Measurements from ENCODE around the gene EBP.

The EBP gene

DNA sequence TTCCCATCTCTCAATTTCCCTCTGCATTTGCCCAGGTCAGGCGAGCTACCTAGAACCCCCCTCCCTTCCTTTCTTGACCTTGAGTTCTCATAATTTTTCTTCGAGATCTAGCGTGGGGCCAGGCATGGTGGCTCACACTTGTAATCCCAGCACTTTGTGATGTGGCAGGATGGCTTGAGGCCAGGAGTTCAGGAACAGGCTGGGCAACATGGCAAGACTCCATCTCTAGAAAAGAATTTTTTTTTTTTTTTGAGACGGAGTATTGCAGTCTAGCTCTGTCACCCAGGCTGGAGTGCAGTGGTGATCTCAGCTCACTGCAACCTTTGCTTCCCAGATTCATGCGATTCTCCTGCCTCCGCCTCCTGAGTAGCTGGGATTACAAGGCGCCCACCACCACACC is 17.3 kb upstream of the EBP start:
- no peak for DNase-seq (ENCODE audit: low read depth)
- TF ChIP-seq, protein P1, sequence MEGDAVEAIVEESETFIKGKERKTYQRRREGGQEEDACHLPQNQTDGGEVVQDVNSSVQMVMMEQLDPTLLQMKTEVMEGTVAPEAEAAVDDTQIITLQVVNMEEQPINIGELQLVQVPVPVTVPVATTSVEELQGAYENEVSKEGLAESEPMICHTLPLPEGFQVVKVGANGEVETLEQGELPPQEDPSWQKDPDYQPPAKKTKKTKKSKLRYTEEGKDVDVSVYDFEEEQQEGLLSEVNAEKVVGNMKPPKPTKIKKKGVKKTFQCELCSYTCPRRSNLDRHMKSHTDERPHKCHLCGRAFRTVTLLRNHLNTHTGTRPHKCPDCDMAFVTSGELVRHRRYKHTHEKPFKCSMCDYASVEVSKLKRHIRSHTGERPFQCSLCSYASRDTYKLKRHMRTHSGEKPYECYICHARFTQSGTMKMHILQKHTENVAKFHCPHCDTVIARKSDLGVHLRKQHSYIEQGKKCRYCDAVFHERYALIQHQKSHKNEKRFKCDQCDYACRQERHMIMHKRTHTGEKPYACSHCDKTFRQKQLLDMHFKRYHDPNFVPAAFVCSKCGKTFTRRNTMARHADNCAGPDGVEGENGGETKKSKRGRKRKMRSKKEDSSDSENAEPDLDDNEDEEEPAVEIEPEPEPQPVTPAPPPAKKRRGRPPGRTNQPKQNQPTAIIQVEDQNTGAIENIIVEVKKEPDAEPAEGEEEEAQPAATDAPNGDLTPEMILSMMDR (IDR thresholded peaks at IDR 0.05; ENCODE audit: insufficient read depth, low read depth, low read length, missing control alignments) = no peak
- no peak overlapping the region for H3K4me3 ChIP-seq (ENCODE audit: low read depth, low read length)

DNA sequence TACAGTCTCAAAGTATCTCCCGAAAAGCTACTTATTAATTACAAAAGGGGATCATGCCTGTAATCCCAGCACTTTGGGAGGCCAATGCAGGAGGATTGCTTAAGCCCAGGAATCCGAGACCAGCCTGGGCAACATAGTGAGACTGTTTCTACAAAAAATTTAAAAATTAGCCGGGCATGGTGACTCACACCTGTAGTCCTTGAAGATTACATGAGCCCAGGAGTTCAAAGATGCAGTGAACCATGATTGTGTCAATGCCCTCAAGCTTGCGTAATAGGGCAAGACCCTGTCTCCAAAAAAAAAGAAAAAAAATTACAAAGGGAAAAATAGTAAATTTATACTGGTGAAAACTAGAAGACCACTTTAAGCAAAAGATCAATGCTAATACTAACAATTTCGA is 16.1 kb upstream of the EBP start:
- DNase-seq (ENCODE audit: low read depth) = no peak
- TF ChIP-seq, protein P1 (IDR thresholded peaks at IDR 0.05; ENCODE audit: insufficient read depth, low read depth, low read length, missing control alignments) = no peak
- no peak overlapping the region for H3K4me3 ChIP-seq (ENCODE audit: low read depth, low read length)

DNA sequence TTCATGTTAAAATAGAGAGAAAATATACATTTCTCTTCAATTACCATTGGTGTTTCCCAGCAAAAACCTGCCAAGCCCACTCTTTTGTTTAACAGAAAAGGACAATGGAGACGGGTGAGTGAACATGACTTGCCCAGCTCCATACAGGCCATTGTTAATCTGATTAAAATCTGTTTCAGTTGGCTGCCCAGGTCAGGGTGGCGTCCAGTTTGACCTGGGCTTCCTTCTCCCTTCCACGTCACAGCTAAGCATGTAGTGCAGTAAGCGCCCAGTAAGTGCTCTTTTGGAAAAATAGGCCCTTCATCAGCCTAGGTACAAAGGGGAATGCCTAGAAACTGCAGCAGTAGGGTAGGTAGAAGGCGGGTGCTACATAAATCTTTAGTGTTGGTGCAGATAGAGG is 14.4 kb upstream of the EBP start:
- TF ChIP-seq, protein P1 (IDR thresholded peaks at IDR 0.05; ENCODE audit: insufficient read depth, low read depth, low read length, missing control alignments) = no peak
- H3K4me3 ChIP-seq (ENCODE audit: low read depth, low read length) = no peak overlapping the region
- DNase-seq (ENCODE audit: low read depth) = no peak

DNA sequence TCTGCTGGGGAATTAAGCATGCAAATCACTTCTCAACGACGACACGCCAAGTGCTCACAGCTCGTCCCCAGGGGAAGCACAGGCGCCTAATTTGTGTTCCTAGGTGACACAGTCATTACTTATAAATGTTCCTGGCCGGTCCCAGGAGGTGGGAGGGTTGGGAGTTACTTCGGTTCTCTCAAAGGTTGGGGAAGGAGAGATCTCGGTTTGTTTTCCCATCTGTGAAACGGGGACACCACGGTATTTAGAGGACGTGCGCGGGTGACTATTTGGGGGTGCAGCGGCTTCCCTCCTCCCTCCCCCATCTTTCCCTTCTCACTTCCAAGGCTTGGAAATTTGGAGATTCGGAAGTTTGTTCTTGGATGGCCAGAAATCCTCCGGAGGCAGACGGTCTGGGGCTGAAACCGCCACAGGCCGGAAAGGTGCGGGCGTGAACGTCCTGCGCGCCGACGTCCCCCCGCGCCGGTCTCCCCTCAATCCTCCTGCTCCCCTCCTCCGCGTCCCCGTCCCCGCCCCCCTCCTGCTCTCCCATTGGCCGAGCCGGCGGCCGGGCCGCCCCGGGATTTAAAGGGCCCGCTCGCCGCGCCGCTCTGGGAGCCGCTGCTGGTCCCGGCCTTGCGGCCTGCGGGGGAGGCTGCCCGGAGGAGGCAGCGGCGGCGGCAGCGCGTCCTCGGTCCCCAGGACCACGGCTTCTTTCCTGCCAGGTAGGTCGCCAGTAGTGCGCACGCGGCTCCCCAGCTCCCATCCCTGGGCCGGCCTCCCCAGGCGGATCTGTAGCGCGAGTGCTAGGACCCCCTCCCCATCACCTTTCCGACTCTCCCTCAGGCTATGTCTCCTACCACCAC is 13.0 kb upstream of the EBP start, which contains the start of gene PORCN:
Gene PORCN, plus strand, starts transcription at position 593 of the 845 bp plus-strand sequence. CDS start 829 bp downstream, outside the sequence.
- TF ChIP-seq, protein P1 (IDR thresholded peaks at IDR 0.05; ENCODE audit: insufficient read depth, low read depth, low read length, missing control alignments) = no peak
- H3K4me3 ChIP-seq (ENCODE audit: low read depth, low read length) = peak within 1 kb of the TSS; percentile 70
- peak; percentile 88 for DNase-seq (ENCODE audit: low read depth)

DNA sequence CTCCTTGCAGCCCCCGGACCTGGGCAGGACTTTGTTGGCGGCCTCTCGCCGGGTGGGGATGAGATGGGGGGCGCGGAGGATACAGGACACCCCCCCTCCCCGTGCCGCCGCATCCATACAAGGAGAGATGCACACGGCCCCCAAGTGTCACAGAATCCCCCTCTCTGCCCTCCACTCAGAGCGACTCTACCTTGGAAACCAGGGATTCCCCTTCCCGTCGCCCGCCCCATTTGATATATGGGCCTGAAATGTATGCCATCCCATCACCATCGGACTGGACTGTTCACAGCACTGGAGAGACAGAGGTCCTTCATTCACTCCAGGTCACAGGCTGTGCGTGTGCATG is 12.4 kb upstream of the EBP start:
- TF ChIP-seq, protein P1 (IDR thresholded peaks at IDR 0.05; ENCODE audit: insufficient read depth, low read depth, low read length, missing control alignments) = no peak
- DNase-seq (ENCODE audit: low read depth) = peak; percentile 10

DNA sequence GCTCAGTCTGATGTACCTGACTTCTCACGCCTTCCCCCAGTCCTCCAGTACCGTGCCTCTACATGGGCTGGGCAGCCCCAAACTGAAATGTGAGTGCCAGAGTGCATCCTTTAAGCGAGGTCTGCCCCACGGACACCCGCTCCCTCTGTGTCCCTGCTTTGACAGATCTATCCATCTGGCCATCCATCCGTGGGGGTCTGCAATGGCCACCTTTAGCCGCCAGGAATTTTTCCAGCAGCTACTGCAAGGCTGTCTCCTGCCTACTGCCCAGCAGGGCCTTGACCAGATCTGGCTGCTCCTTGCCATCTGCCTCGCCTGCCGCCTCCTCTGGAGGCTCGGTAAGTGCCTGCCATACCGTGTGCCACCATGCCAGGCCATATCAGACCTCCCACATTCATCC is 12.0 kb upstream of the EBP start:
- TF ChIP-seq, protein P1 (IDR thresholded peaks at IDR 0.05; ENCODE audit: insufficient read depth, low read depth, low read length, missing control alignments) = no peak

More for the DNA sequence above, 12.4 kb upstream of the EBP start:
- H3K4me3 ChIP-seq (ENCODE audit: low read depth, low read length) = peak overlapping the region; percentile 70

More for the DNA sequence above, 12.0 kb upstream of the EBP start:
- peak overlapping the region; percentile 70 for H3K4me3 ChIP-seq (ENCODE audit: low read depth, low read length)
- peak; percentile 3 for DNase-seq (ENCODE audit: low read depth)

Measured in GM12865 (cell line).